ENCODE data around the gene FAM177A1. TPM values are rescaled to one million over a fixed set of nuclear protein-coding genes. Genes with fewer than 3 reads are reported as not detected.

FAM177A1 gene
- total and polyA plus RNA-seq, 10 of the 15 experiments (the other 5 are each of a cell fraction or from before 2014, with no cell fraction given), result 5.3 to 38.6 (median 20.7) TPM

DNA sequence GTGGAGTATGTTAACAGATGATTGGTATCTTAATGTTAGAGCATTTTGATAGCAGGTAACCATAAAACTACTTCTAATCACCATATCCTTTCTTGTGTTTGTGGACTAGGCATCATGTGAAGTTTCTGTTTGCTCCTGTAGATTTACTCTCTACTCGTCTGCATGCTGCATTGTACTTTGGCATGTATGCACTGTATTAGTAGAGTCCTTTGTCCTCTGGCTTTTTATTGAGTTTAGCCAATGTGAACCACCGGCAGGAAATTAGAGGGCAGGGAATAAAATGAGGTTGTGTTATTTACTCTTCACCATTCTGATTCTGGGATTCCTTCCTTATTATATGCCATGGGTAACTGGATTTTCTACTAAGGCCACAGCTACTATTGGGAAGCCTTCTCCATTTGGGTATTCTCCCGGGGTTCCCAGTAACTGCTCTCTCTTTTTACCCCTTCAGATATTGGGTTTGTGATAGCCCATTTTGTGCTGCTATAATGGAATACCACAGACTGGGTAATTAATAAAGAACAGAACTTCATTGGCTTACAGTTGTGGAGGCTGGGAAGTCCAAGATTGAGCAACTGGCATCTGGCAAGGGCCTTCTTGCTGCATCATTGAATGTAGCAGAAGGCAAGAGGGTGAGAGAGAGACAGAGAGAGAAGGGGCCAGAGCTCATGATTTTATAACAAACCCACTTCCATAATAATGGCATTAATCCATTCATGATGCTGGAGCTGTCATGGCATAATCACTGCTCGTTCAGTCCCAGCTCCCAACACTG, 22.4 kb downstream of the FAM177A1 start (continued):
- TF ChIP-seq HCFC1 (IDR thresholded peaks at IDR 0.05; ENCODE audit: low read length), result no peak
- TF ChIP-seq EP300 (IDR thresholded peaks at IDR 0.05; ENCODE audit: borderline replicate concordance in 1 of 2, control insufficient read depth in 1 of 2, low read depth in 2 of 2, low read length in 2 of 2), result no peak
- no peak for TF ChIP-seq CBFB (IDR thresholded peaks at IDR 0.05; ENCODE audit: low read depth)
- no peak for TF ChIP-seq ZBTB4 (CRISPR knock-in tag; IDR thresholded peaks at IDR 0.05)
- no peak for TF ChIP-seq POLR2AphosphoS2 (IDR thresholded peaks at IDR 0.05; ENCODE audit: low read depth, low read length)
- TF ChIP-seq, protein P1, sequence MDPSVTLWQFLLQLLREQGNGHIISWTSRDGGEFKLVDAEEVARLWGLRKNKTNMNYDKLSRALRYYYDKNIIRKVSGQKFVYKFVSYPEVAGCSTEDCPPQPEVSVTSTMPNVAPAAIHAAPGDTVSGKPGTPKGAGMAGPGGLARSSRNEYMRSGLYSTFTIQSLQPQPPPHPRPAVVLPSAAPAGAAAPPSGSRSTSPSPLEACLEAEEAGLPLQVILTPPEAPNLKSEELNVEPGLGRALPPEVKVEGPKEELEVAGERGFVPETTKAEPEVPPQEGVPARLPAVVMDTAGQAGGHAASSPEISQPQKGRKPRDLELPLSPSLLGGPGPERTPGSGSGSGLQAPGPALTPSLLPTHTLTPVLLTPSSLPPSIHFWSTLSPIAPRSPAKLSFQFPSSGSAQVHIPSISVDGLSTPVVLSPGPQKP (IDR thresholded peaks at IDR 0.05; ENCODE audit: low read depth, low read length), result no peak
- TF ChIP-seq, protein P2, sequence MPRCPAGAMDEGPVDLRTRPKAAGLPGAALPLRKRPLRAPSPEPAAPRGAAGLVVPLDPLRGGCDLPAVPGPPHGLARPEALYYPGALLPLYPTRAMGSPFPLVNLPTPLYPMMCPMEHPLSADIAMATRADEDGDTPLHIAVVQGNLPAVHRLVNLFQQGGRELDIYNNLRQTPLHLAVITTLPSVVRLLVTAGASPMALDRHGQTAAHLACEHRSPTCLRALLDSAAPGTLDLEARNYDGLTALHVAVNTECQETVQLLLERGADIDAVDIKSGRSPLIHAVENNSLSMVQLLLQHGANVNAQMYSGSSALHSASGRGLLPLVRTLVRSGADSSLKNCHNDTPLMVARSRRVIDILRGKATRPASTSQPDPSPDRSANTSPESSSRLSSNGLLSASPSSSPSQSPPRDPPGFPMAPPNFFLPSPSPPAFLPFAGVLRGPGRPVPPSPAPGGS (IDR thresholded peaks at IDR 0.05; ENCODE audit: borderline replicate concordance, insufficient read depth, low read depth, low read length, poor library complexity, severe bottlenecking), result no peak

Data from GM12878 (cell line).